ENCODE measurements around the gene SRSF5. TPM values are rescaled to one million over a fixed set of nuclear protein-coding genes. Genes with fewer than 3 reads are reported as not detected.
A peak's percentile ranks its signal among the peaks of the same experiment; 100 is the strongest.

The SRSF5 gene
- total RNA-seq, 4 donors from 2014 or later: 57.5 to 113 (median 84.6) TPM

DNA sequence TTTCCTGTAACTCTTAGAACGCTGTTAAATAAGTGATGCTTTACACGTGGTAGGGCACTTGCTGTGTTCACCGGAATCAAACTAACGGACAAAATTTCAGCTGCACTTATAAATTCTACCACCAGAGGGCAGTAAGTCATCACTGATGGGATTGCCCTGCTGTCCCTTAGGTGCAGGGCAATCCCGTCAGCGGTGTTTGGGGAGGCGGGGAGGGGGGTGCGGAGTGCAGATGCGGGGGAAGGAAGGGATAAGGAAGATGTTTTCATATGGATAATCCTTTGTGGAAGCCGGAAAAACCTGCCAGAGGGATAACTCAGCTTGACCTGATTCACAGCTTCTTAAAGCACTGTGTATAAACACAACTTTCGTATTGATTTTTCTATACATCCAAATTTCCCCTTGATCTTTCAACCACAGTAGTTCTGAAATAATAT is 51.8 kb downstream of the SRSF5 start:
- ATAC-seq (peak; percentile 62 to 86), DNase-seq (peak; percentile 5 to 22)
- no peaks in the 10 kb centered on the region for H3K9me3 ChIP-seq
- H3K4me3 ChIP-seq: no peak overlapping the region
- TF ChIP-seq, protein P1, sequence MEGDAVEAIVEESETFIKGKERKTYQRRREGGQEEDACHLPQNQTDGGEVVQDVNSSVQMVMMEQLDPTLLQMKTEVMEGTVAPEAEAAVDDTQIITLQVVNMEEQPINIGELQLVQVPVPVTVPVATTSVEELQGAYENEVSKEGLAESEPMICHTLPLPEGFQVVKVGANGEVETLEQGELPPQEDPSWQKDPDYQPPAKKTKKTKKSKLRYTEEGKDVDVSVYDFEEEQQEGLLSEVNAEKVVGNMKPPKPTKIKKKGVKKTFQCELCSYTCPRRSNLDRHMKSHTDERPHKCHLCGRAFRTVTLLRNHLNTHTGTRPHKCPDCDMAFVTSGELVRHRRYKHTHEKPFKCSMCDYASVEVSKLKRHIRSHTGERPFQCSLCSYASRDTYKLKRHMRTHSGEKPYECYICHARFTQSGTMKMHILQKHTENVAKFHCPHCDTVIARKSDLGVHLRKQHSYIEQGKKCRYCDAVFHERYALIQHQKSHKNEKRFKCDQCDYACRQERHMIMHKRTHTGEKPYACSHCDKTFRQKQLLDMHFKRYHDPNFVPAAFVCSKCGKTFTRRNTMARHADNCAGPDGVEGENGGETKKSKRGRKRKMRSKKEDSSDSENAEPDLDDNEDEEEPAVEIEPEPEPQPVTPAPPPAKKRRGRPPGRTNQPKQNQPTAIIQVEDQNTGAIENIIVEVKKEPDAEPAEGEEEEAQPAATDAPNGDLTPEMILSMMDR (IDR thresholded peaks at IDR 0.05 in 4 of 5, conservative IDR thresholded peaks at IDR 0.05 in 1 of 5): peak; percentile 74 to 91 (median 87)
- no peak for TF ChIP-seq POLR2A (IDR thresholded peaks at IDR 0.05)
- peaks cover 0 to 5% of the 10 kb centered on the region in 2 donors for H3K4me1 ChIP-seq
- no peaks in the 10 kb centered on the region for H3K36me3 ChIP-seq
- intact Hi-C loops (cut with DNase I; ENCODE audit: low total_unique reads) (loop anchor here (1.0 to 10.0 kb wide), 5 partner anchors 60 to 498 kb away; partner anchors contain the start of gene SMOC1), in situ Hi-C loops (cut with MboI; ENCODE audit: low sequenced_read_pairs in 4 of 4) (loop anchor here in 3 of 4 donors (5.0 to 25.0 kb wide), 3 partner anchors 209 to 894 kb away; no protein-coding TSS in a partner anchor)
- H3K27ac ChIP-seq: no peak overlapping the region
- no peaks in the 10 kb centered on the region for H3K27me3 ChIP-seq

DNA sequence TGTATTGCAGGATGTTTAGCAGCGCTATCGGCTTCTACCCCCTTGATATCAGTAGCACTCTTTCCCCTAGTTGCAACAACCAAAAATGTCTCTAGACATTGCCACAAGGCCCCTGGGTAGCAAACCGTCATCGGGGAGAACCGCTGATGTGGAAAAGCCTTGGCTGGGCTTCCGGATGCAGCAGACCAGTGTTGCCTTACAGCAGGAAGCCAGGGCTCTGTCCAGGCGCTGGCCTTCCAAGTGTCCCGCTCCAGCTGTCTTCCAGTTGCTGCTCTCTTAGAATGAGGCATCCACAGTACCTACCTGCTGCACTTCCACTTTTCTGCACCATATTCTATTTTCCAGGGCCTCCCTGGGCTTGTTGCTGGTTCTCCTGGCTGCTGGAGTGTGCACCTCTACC is 52.7 kb downstream of the SRSF5 start:
- no peak for TF ChIP-seq POLR2A (IDR thresholded peaks at IDR 0.05)
- TF ChIP-seq, protein P1 (IDR thresholded peaks at IDR 0.05 in 4 of 5, conservative IDR thresholded peaks at IDR 0.05 in 1 of 5): no peak
- Histone ChIP-seq H3K4me3 (no peak overlapping the region), H3K36me3 (no peaks in the 10 kb centered on the region), H3K27ac (no peak overlapping the region), H3K4me1 (peaks cover 0 to 5% of the 10 kb centered on the region in 2 donors), H3K9me3 (no peaks in the 10 kb centered on the region), H3K27me3 (no peaks in the 10 kb centered on the region)
- intact Hi-C loops (cut with DNase I; ENCODE audit: low total_unique reads) (loop anchor here (2.0 to 10.0 kb wide), 4 partner anchors 59 to 497 kb away; partner anchors contain the start of gene SMOC1), in situ Hi-C loops (cut with MboI; ENCODE audit: low sequenced_read_pairs in 4 of 4) (loop anchor here in 3 of 4 donors (5.0 to 25.0 kb wide), 3 partner anchors 208 to 893 kb away; no protein-coding TSS in a partner anchor)
- ATAC-seq (no peak), DNase-seq (no peak)

DNA sequence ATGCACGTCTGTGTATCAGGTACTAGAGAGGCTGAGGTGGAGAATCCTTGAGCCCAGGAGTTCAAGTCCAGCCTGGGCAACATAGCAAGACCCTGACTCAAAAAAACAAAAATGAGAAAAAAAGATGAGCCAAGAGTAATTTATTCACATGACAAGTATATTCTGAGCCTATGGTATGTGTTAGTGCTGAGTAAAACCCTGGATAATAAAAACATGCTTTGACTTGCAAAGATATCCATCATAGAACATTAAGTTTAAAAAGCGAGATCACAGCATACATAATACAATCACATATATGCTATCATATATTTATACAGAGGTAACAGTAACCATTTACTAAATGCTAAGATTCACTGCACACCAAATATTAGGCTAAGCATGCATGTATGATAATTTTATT is 54.0 kb downstream of the SRSF5 start:
- no peak for TF ChIP-seq POLR2A (IDR thresholded peaks at IDR 0.05)
- TF ChIP-seq, protein P1 (IDR thresholded peaks at IDR 0.05 in 4 of 5, conservative IDR thresholded peaks at IDR 0.05 in 1 of 5): no peak
- H3K27ac ChIP-seq: no peak overlapping the region
- no peak for ATAC-seq
- intact Hi-C loops (cut with DNase I; ENCODE audit: low total_unique reads) (no loop called here), in situ Hi-C loops (cut with MboI; ENCODE audit: low sequenced_read_pairs in 4 of 4) (loop anchor here in 1 of 4 donors (25.0 kb wide), 1 partner anchor 891 kb away; no protein-coding TSS in a partner anchor)
- no peaks in the 10 kb centered on the region for H3K36me3 ChIP-seq
- no peak overlapping the region for H3K4me3 ChIP-seq
- H3K27me3 ChIP-seq: no peaks in the 10 kb centered on the region
- peaks cover 0 to 5% of the 10 kb centered on the region in 2 donors for H3K4me1 ChIP-seq
- DNase-seq: no peak
- no peaks in the 10 kb centered on the region for H3K9me3 ChIP-seq

Other genes with a start within 250 kb of the SRSF5 start
- gene CCDC177, start 192.3 kb upstream of the SRSF5 start, total RNA-seq: not detected
- 10 to 100 TPM; 11.9 to 26.3 (median 16.2) TPM for gene SUSD6, start 155.5 kb upstream of the SRSF5 start, total RNA-seq
- gene SLC10A1, start 30.1 kb downstream of the SRSF5 start, total RNA-seq: under 1 TPM in 2 of 4 donors, not detected in 2; 0.22 to 0.23 TPM
- 10 to 100 TPM in 1 of 4 donors, 1 to 10 TPM in 3; 2.7 to 10.2 (median 7.8) TPM for gene SMOC1, start 112.3 kb downstream of the SRSF5 start, total RNA-seq

Data from gastrocnemius medialis (tissue), 4 donors.